ENCODE data around the gene FUT3. TPM values are rescaled to one million over a fixed set of nuclear protein-coding genes. Genes with fewer than 3 reads are reported as not detected.

FUT3 gene
- total and polyA plus RNA-seq, 4 donors, result 1.5 to 31.4 (median 18.2) TPM

GRCh38 chr19:5811117-5811516 is 40.1 kb downstream of the FUT3 start:
- Histone ChIP-seq H3K36me3 (ENCODE audit: control insufficient read depth in 4 of 4, insufficient read depth in 4 of 4, low read length in 4 of 4) (no peaks in the 10 kb centered on the region), H3K4me1 (ENCODE audit: control insufficient read depth in 5 of 5, insufficient read depth in 5 of 5, low read length in 5 of 5) (no peaks in the 10 kb centered on the region), H3K9me3 (ENCODE audit: control insufficient read depth in 4 of 4, insufficient read depth in 3 of 4, low read length in 3 of 4) (peaks cover 0 to 5% (median 0%) of the 10 kb centered on the region in 4 donors), H3K27ac (ENCODE audit: low read depth in 1 of 2, low read length in 1 of 2) (no peak overlapping the region), H3K4me3 (no peak overlapping the region), H3K27me3 (ENCODE audit: control insufficient read depth in 3 of 3, insufficient read depth in 3 of 3, low read length in 2 of 3) (no peaks in the 10 kb centered on the region), H3K9ac (ENCODE audit: insufficient read depth in 1 of 2, low read length in 2 of 2) (no peak overlapping the region)
- no peak for DNase-seq
- no peak for ATAC-seq (ENCODE audit: insufficient read depth, low FRiP score)
- no peak for TF ChIP-seq CTCF (IDR thresholded peaks at IDR 0.05; ENCODE audit: control extremely low read depth, extremely low read depth)
- WGBS, 2 donors, result 96 to 98% methylated on average over 4 of the region's 4 CpGs

- Histone ChIP-seq H3K36me3 (ENCODE audit: control insufficient read depth in 4 of 4, insufficient read depth in 4 of 4, low read length in 4 of 4) (no peaks in the 10 kb centered on the region), H3K9ac (ENCODE audit: insufficient read depth in 1 of 2, low read length in 2 of 2) (no peak overlapping the region), H3K9me3 (ENCODE audit: control insufficient read depth in 4 of 4, insufficient read depth in 3 of 4, low read length in 3 of 4) (peaks cover 0 to 5% (median 0%) of the 10 kb centered on the region in 4 donors), H3K4me3 (no peak overlapping the region), H3K27ac (ENCODE audit: low read depth in 1 of 2, low read length in 1 of 2) (peak overlapping the region in 1 of 2 donors; percentile 6), H3K4me1 (ENCODE audit: control insufficient read depth in 5 of 5, insufficient read depth in 5 of 5, low read length in 5 of 5) (no peaks in the 10 kb centered on the region), H3K27me3 (ENCODE audit: control insufficient read depth in 3 of 3, insufficient read depth in 3 of 3, low read length in 2 of 3) (peaks cover 0 to 3% (median 0%) of the 10 kb centered on the region in 3 donors)
- WGBS, 2 donors, result 77 to 85% methylated on average over 10 of the region's 10 CpGs
- TF ChIP-seq CTCF (IDR thresholded peaks at IDR 0.05; ENCODE audit: control extremely low read depth, extremely low read depth), result no peak
- DNase-seq (no peak), ATAC-seq (ENCODE audit: insufficient read depth, low FRiP score) (no peak)
Measured at GRCh38 chr19:5809469-5809868, 41.8 kb downstream of the FUT3 start.

GRCh38 chr19:5809053-5809452 is 42.2 kb downstream of the FUT3 start:
- WGBS, 2 donors, result 49 to 57% methylated on average over 9 of the region's 9 CpGs
- no peak overlapping the region for H3K9ac ChIP-seq (ENCODE audit: insufficient read depth in 1 of 2, low read length in 2 of 2)
- H3K27ac ChIP-seq (ENCODE audit: low read depth in 1 of 2, low read length in 1 of 2), result peak overlapping the region in 1 of 2 donors; percentile 15
- no peak for TF ChIP-seq CTCF (IDR thresholded peaks at IDR 0.05; ENCODE audit: control extremely low read depth, extremely low read depth)
- ATAC-seq (ENCODE audit: insufficient read depth, low FRiP score), result no peak
- peaks cover 0 to 3% (median 0%) of the 10 kb centered on the region in 3 donors for H3K27me3 ChIP-seq (ENCODE audit: control insufficient read depth in 3 of 3, insufficient read depth in 3 of 3, low read length in 2 of 3)
- no peak overlapping the region for H3K4me3 ChIP-seq
- no peak for DNase-seq
- H3K9me3 ChIP-seq (ENCODE audit: control insufficient read depth in 4 of 4, insufficient read depth in 3 of 4, low read length in 3 of 4), result peaks cover 0 to 5% (median 0%) of the 10 kb centered on the region in 4 donors
- no peaks in the 10 kb centered on the region for H3K36me3 ChIP-seq (ENCODE audit: control insufficient read depth in 4 of 4, insufficient read depth in 4 of 4, low read length in 4 of 4)
- H3K4me1 ChIP-seq (ENCODE audit: control insufficient read depth in 5 of 5, insufficient read depth in 5 of 5, low read length in 5 of 5), result no peaks in the 10 kb centered on the region
